Measurements from ENCODE around the gene CDKN3. TPM values are rescaled to one million over a fixed set of nuclear protein-coding genes. Genes with fewer than 3 reads are reported as not detected.
"Not testable (repeated sequence)": the region's sequence is repeated elsewhere in the genome, so short reads cannot be mapped to it uniquely, and the experiment has no call there.

CDKN3 gene
- total RNA-seq, 2 experiments from 2014 or later: 53.9 to 54.6 TPM

DNA sequence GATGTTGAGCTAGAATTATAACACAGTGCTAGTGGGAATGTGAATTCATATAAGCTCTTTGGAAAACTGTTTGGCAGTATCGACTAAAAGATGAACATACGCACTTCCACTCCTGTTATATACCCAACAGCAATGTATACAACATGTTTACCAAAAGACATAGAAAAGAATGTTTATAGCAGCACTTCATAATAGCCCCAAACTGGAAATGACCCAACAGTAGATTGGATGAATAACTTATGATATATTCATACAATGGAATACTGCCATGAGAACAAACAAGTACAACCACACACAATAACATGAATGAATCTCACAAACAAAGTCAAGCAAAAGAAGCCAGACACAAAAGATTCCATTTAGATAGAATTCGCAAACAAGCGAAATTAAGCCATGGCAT lies 28.5 kb upstream of the CDKN3 start:
- CTCF ChIA-PET: no interaction called here
- POLR2A ChIA-PET: no interaction called here

DNA sequence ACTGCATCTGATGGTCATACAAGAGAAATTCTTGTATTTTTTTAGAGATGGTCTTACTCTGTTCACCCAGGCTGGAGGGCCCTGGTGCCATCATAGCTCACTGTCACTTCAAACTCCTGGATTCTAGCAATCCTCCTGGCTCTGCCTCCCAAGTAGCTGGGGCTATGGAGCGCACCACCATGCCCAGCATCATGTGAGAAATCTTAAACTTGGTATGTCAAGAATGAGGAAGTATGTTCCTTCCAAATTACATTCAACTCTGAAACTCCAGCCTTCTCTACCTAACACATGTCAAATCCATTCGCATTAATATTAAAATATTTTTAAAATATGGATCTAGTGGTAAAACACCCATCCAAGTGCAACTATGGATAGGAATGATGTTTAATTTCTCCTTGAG lies 27.5 kb upstream of the CDKN3 start:
- ChIA-PET CTCF (no interaction called here), POLR2A (no interaction called here)

- CTCF ChIA-PET: no interaction called here
These were observed 26.2 kb upstream of the CDKN3 start for GRCh38 chr14:54370323-54371198.

DNA sequence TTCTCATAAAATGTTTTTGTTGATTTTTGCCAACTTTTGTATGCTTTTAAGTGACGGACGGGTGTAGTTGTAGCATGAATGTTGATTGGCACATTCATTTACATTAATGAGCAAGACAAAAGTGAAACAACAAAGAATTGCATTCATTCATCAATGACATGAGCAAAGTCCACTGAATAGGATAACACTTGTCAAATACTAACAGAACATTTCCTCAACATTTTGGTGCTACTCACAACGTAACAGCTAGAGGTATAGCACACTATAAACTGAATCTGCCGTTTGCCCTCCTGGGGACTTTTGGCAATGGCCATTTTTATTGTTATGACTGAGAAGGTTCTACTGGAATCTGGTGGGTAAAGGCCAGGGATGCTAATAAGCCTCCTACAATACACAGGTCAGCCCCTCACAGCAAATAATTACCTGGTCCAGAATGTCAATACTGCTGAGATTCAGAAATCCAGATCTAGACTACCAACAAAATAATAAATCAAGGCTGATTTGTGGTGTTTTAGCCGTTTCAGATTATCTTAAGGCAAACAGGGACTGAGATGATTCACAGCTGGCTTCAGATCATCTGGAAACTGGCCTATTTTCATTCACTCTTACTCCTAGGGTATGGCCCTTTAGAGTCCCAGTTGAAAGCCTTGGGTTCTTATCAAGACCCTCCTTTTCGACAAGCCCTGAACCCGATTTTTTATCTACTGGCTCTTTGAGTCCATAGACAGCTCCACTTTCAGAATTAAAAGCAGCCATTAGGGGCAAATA lies 22.5 kb upstream of the CDKN3 start:
- CTCF ChIA-PET: no interaction called here

More at GRCh38 chr14:54370323-54371198, 26.2 kb upstream of the CDKN3 start:
- POLR2A ChIA-PET: no interaction called here

DNA sequence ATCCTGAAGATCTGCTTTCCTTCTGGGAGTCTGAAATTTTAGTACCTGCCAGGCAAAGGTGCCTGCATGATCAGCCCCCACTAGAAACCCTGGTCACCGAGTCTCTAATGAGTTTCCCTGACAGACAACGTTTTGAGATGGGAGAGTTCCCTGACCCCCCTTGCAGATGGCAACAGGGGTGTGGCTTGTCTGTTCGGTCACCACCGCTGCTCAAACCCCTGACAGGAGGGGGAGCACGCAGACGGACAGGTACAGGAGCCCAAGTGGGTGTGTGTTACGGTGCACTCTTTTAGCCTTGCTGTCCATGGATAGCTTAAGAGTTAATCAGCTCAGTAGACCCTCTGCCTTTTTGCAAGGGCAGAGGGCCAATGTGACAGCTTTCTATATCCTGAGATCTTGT lies 19.3 kb upstream of the CDKN3 start:
- ChIA-PET CTCF (no interaction called here), POLR2A (no interaction called here)

More for the DNA sequence above, 22.5 kb upstream of the CDKN3 start:
- POLR2A ChIA-PET: no interaction called here

- CTCF ChIA-PET, POLR2A ChIA-PET: not testable (repeated sequence)
These were observed 17.9 kb upstream of the CDKN3 start for GRCh38 chr14:54378893-54379292.

- POLR2A ChIA-PET: not testable (repeated sequence)
- CTCF ChIA-PET: interaction anchor here (0.6 kb wide), 1 partner anchor 311 kb away, joined by 3 read pairs; no protein-coding TSS in a partner anchor
These were observed 16.2 kb upstream of the CDKN3 start for GRCh38 chr14:54380558-54380957.

GRCh38 chr14:54381821-54382220 lies 15.0 kb upstream of the CDKN3 start:
- ChIA-PET CTCF (no interaction called here), POLR2A (no interaction called here)

GRCh38 chr14:54383835-54384234 lies 13.0 kb upstream of the CDKN3 start:
- CTCF ChIA-PET: no interaction called here
- POLR2A ChIA-PET: no interaction called here

GRCh38 chr14:54385556-54385955 lies 11.3 kb upstream of the CDKN3 start:
- ChIA-PET CTCF (no interaction called here), POLR2A (no interaction called here)

GRCh38 chr14:54387328-54387727 lies 9.5 kb upstream of the CDKN3 start:
- ChIA-PET POLR2A (no interaction called here), CTCF (no interaction called here)

GRCh38 chr14:54392131-54392859 lies 4.5 kb upstream of the CDKN3 start:
- ChIA-PET POLR2A (no interaction called here), CTCF (interaction anchor here (0.5 kb wide), 1 partner anchor 62 kb away, joined by 3 read pairs; no protein-coding TSS in a partner anchor)

DNA sequence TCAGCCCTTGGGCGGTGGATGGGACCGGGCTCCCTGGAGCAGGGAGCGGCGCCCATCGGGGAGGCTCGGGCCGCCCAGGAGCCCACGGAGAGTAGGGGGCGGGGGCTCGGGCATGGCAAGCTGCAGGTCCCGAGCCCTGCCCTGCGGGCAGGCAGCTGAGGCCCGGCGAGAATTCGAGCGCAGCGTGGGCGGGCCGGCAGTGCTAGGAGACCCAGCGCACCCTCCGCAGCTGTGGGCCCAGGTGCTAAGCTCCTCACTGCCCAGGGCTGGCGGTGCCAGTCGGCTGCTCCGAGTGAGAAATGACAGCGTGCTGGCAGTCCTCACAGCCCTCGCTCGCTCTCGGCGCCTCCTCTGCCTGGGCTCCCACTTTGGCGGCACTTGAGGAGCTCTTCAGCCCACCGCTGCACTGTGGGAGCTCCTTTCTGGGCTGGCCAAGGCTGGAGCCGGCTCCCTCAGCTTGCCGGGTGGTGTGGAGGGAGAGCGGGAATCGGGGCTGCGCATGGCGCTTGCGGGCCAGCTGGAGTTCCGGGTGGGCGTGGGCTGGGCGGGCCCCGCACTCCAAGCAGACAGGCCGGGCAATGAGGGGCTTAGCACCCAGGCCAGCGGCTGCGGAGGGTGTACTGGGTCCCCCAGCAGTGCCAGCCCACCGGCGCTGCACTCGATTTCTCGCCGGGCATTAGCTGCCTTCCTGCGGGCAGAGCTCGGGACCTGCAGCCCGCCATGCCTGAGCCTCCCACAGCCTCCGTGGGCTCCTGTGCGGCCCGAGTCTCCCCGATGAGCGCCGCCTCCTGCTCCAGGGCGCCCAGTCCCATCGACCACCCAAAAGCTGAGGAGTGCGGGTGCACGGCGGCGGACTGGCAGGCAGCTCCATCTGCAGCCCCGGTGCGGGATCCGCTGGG lies 3.6 kb upstream of the CDKN3 start:
- CTCF ChIA-PET: not testable (repeated sequence)
- POLR2A ChIA-PET: interaction anchor here (0.7 kb wide), 1 partner anchor 17 kb away, joined by 3 read pairs; no protein-coding TSS in a partner anchor

DNA sequence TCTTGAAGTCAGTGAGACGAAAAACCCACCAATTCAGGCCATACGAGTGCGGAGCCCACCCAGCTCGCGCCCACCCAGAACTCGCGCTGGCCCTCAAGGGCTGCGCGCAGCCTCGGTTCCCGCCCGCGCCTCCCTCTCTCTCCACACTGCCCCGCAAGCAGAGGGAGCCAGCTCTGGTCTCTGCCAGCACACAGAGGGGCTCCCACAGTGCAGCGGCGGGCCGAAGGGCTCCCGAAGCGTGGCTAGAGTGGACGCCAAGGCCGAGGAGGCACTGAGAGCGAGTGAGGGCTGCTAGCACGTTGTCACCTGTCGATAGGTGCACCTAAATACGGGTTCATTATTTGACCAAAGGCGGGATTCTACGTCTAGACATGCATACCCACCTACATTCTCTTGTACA lies 2.2 kb upstream of the CDKN3 start:
- ChIA-PET CTCF (interaction anchor here (1.1 kb wide), 1 partner anchor 22 kb away, joined by 3 read pairs; no protein-coding TSS in a partner anchor), POLR2A (no interaction called here)

GRCh38 chr14:54395284-54395683 lies 1.5 kb upstream of the CDKN3 start:
- ChIA-PET POLR2A (no interaction called here), CTCF (interaction anchor here (1.1 kb wide), 1 partner anchor 22 kb away, joined by 3 read pairs; no protein-coding TSS in a partner anchor)

DNA sequence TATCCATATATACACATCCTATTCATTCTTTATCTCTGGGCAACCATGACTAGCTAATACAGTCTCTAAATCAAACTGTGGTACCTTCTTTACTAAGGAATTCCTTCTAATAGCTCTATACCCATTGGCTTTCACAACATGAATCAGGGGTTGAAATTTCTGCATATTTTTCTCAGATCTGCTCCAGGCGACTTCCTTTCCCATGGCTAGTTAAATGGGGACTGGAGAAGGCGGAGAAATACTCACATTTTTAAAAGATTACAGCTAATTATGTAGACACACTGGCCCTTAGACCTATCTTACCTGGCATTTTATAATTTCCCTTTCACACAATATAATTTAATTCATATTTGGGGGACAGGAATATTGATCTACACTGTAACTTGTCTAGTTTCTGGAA lies 1.1 kb upstream of the CDKN3 start:
- ChIA-PET POLR2A (no interaction called here), CTCF (interaction anchor here (1.1 kb wide), 1 partner anchor 23 kb away, joined by 3 read pairs; no protein-coding TSS in a partner anchor)

DNA sequence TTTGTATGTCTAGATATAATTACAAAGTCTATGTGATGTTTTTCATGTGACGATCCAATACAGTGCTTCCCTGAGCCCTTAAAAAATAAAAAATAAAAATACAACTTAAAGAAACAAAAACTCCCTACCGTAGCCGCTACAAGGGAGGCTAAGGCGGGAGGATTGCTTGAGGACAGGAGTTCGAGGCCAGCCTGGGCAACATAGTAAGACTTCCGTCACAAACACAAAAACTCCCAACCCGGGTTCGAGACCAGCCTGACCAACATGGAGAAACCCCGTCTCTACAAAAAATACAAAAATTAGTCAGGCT lies 669 bp upstream of the CDKN3 start:
- ChIA-PET CTCF (no interaction called here), POLR2A (interaction anchor here (1.0 to 1.5 kb wide), 2 partner anchors 39 to 91 kb away, joined by 3 to 7 read pairs; no protein-coding TSS in a partner anchor)

GRCh38 chr14:54399560-54399959 lies 2.8 kb downstream of the CDKN3 start:
- CTCF ChIA-PET: no interaction called here
- POLR2A ChIA-PET: no interaction called here

DNA sequence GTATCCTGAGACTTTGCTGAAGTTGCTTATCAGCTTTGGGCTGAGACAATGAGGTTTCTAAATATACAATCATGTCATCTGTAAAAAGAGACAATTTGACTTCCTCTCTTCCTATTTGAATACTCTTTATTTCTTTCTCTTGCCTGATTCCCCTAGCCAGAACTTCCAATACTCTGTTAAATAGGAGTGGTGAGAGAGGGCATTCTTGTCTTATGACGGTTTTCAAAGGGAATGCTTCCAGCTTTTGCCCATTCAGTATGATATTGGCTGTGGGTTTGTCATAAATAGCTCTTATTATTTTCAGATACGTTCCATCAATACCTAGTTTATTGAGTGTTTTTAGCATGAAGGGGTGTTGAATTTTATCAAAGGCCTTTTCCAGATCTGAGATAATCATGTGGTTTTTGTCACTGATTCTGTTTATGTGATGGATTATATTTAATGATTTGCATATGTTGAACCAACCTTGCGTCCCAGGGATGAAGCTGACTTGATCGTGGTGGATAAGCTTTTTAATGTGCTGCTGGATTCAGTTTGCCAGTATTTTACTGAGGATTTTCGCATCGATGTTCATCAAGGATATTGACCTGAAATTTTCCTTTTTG lies 6.7 kb downstream of the CDKN3 start:
- CTCF ChIA-PET, POLR2A ChIA-PET: not testable (repeated sequence)
